ENCODE results near the gene PEF1.

PEF1 gene

DNA sequence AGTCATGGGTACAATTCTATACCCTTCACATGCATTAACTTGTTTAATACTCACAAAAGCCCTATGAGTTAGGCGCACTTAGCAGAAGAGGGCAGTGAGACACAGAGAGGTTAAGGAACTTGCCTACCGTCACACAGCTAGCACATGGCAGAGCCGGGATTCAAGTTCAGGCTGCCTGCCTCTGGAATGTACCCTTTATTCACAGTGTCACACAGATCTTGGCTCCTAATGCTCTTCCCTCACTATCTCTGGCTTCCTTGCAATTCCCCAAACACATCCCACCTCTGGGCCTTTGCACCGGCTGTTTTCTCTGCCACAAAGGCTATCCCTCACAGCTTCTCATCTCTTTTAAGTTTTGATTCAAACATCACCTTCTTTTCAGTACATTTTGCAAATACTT, 34.0 kb upstream of the PEF1 start:
- Mint-ChIP-seq H3K4me1 (no peaks in the 10 kb centered on the region), H3K27me3 (peaks cover 26 to 39% of the 10 kb centered on the region in 2 donors), H3K4me3 (no peak overlapping the region), H3K9me3 (no peaks in the 10 kb centered on the region), H3K36me3 (no peaks in the 10 kb centered on the region), H3K27ac (no peak overlapping the region)
- DNase-seq (no peak), ATAC-seq (replicated peaks) (no peak)

DNA sequence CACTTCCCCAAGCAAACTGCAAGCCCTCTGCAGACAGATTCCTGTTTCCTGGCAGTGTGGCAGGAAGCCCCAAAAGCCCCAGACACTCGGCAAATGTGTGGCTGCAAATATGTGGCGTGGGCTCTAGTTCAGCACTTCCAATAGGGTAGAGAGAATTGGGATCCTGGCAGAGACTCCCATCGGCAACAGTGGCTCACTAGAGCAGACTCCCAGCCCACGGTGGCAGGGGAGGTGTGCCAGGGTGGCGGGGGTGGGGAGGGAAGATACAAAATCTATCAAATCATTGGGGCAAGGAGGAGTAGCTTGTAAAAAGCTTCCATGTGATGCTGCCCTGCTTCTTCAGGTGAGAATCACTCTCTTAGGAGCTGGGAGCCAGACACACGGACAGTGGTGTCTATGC, 33.3 kb upstream of the PEF1 start:
- no peaks in the 10 kb centered on the region for H3K9me3 Mint-ChIP-seq
- H3K27me3 Mint-ChIP-seq: peaks cover 21 to 38% of the 10 kb centered on the region in 2 donors
- ATAC-seq (replicated peaks) (no peak), DNase-seq (no peak)
- no peak overlapping the region for H3K27ac Mint-ChIP-seq
- no peaks in the 10 kb centered on the region for H3K36me3 Mint-ChIP-seq
- H3K4me1 Mint-ChIP-seq: no peaks in the 10 kb centered on the region
- no peak overlapping the region for H3K4me3 Mint-ChIP-seq

DNA sequence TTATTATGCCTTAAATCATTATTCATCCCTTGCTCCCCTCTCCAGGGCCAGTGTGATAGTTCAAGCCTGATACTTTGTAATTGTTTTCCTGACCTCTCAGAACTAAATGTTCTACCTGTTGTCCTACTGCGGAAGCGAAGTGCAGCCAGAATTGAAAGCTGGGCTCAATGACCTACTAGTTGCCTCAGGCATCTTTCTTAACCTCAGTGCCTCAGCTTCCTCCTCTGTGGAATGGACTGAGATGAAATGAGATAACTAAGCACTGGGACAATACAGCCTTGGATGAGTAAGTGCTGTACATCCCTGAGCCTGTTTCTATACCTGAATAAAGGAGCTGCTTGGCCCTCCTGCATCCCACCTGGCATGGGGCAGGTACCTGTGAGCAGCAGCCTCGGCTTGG, 32.7 kb upstream of the PEF1 start:
- Mint-ChIP-seq H3K27ac (no peak overlapping the region), H3K4me3 (no peak overlapping the region), H3K27me3 (peaks cover 21 to 38% of the 10 kb centered on the region in 2 donors), H3K4me1 (no peaks in the 10 kb centered on the region), H3K36me3 (no peaks in the 10 kb centered on the region), H3K9me3 (no peaks in the 10 kb centered on the region)
- DNase-seq: no peak
- ATAC-seq (replicated peaks): no peak

DNA sequence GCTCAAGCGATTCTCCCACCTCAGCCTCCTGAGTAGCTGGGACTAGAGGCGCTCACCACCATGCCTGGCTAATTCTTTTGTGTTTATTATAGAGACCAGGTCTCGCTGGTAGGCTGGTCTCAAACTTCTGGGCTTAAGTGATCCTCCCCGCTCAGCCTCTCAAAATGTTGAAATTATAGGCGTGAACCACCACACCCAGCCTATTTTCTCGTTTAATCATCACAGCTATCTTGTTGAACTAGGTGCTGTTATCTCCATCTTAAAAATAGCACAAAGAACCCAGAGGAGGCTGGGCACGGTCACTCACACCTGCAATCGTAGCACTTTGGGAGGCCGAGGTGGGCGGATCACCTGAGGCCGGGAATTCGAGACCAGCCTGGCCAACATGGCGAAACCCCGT, 31.1 kb upstream of the PEF1 start:
- Mint-ChIP-seq H3K36me3 (no peaks in the 10 kb centered on the region), H3K9me3 (no peaks in the 10 kb centered on the region), H3K4me3 (no peak overlapping the region), H3K4me1 (no peaks in the 10 kb centered on the region), H3K27me3 (peaks cover 30 to 34% of the 10 kb centered on the region in 2 donors), H3K27ac (no peak overlapping the region)
- DNase-seq (no peak), ATAC-seq (replicated peaks) (no peak)

DNA sequence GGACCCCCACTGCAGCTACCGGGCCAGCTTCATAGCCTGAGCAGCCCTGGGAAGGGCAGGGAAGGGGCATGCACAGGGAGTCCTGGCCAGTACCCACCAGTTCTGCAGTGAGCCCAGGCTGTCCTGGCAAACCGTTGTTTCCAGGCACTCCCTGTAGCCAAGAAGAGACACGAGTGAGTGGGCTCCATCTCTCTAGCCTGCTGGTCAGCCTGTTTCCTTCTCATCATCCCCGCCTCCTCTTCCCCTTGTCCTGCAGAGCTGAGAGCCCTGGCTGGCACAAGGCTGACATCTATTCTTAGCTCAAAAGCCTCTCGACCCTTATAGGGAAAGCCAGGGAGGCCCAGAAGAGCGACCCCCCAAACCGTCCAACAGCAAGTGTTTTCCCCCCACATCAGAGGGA, 30.5 kb upstream of the PEF1 start:
- peaks cover 3 to 4% of the 10 kb centered on the region in 2 donors for H3K4me1 Mint-ChIP-seq

DNA sequence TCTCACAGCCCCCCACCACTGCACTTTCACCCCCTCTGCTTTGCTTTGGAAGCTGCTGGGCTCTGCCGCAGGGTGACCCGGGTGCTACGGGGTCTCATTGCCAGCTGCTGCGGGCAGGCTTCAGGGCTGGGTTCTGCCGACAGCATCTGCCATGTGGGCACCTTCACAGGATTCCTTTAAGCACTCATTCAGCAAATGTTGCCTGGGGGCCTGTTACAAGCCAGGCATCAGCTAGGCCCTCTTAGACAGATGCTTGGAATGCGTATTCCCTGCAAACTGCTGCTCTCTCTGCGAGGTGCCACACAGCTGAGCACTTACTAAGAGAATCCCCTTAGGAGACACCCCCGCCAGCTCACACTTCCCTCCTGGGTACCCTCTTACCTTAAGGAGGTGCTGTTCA, 29.9 kb upstream of the PEF1 start:
- H3K4me1 Mint-ChIP-seq: peaks cover 7 to 9% of the 10 kb centered on the region in 2 donors
- H3K27me3 Mint-ChIP-seq: peaks cover 33 to 39% of the 10 kb centered on the region in 2 donors
- no peaks in the 10 kb centered on the region for H3K36me3 Mint-ChIP-seq
- H3K27ac Mint-ChIP-seq: peak overlapping the region; percentile 66
- ATAC-seq (replicated peaks) (no peak), DNase-seq (no peak)
- H3K9me3 Mint-ChIP-seq: no peaks in the 10 kb centered on the region
- H3K4me3 Mint-ChIP-seq: no peak overlapping the region

More for the DNA sequence above, 30.5 kb upstream of the PEF1 start:
- Mint-ChIP-seq H3K36me3 (no peaks in the 10 kb centered on the region), H3K27ac (no peak overlapping the region), H3K9me3 (no peaks in the 10 kb centered on the region), H3K27me3 (peaks cover 29 to 34% of the 10 kb centered on the region in 2 donors), H3K4me3 (no peak overlapping the region)
- no peak for DNase-seq
- ATAC-seq (replicated peaks): no peak

DNA sequence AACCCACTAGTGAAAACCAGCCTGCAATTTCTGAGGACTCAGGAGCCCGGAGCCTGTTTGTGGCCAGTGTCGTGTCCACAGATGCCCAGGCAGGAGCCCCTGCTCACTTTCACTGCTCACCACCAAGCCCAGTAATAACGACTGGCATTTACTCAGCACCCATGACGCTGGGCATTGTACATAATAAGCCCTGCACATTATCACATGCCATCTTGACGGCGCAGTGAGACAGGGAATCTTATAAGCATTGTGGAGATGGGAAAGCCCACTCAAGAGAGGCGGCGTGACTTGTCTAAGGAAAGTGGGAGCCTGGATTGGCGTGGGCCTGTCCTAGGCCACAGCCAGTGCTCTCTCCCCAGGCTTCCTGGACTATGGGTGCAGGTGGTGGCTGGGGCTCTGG, 28.8 kb upstream of the PEF1 start:
- no peaks in the 10 kb centered on the region for H3K9me3 Mint-ChIP-seq
- peaks cover 44 to 47% of the 10 kb centered on the region in 2 donors for H3K27me3 Mint-ChIP-seq
- H3K4me3 Mint-ChIP-seq: no peak overlapping the region
- no peak for ATAC-seq (replicated peaks)
- H3K4me1 Mint-ChIP-seq: peaks cover 10 to 12% of the 10 kb centered on the region in 2 donors
- DNase-seq: no peak
- H3K27ac Mint-ChIP-seq: no peak overlapping the region
- H3K36me3 Mint-ChIP-seq: no peaks in the 10 kb centered on the region

DNA sequence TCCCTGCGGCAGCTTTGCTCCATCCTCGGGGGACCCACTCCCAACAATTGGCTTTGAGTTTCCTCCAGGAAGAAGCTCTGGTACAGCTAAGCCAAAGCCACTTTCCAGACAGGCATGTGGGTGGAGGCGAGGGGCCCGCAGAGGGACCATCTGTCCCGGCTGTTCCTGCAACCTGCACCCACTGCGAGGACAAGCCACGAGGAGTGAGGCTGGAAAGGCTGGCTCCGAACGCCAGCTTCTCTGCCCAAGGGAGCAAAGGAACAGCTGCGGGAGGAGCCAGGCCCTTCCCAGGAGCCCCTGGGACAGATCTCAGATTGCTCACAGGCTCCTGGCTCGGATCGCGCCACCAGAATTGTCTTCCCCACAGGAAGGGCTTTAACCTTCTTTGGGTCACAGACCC, 28.3 kb upstream of the PEF1 start:
- H3K27me3 Mint-ChIP-seq: peaks cover 42 to 50% of the 10 kb centered on the region in 2 donors
- no peak for ATAC-seq (replicated peaks)
- H3K4me1 Mint-ChIP-seq: peaks cover 10 to 12% of the 10 kb centered on the region in 2 donors
- no peak overlapping the region for H3K4me3 Mint-ChIP-seq
- H3K36me3 Mint-ChIP-seq: no peaks in the 10 kb centered on the region
- no peaks in the 10 kb centered on the region for H3K9me3 Mint-ChIP-seq
- H3K27ac Mint-ChIP-seq: no peak overlapping the region
- no peak for DNase-seq

DNA sequence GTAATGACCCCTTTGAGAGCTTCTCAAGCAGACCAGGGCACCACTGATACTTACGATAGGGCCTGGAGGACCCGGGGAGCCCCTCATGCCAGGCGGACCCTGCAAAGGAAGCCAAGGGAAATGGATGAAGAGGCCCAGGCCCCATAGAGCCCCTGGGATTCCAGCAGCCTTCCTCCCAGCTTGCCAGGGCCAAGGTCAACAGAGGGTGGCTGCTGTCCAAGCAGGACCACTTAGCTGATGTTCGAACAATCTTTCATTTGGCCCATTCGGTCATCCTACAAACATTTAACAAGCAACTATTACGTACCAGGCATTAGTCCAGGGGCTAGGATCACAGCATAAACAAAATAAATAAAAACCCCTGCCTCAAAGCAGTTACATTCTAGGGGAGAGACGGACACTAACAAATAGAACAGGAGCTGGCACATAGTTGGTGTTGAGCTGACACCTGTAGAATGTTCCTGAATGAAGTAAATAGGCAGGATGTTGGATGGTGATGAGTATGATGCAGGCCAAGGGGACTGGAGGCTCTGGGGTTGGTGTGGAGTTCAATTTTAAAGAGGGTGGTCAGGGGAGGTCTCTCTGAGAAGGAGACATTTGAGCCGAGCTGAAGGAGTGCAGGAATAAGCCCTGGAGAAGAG, 27.0 kb upstream of the PEF1 start:
- ATAC-seq (replicated peaks): no peak
- Mint-ChIP-seq H3K4me1 (peaks cover 10 to 12% of the 10 kb centered on the region in 2 donors), H3K27ac (no peak overlapping the region), H3K4me3 (no peak overlapping the region), H3K36me3 (no peaks in the 10 kb centered on the region), H3K27me3 (peaks cover 39 to 50% of the 10 kb centered on the region in 2 donors), H3K9me3 (no peaks in the 10 kb centered on the region)
- DNase-seq: no peak

DNA sequence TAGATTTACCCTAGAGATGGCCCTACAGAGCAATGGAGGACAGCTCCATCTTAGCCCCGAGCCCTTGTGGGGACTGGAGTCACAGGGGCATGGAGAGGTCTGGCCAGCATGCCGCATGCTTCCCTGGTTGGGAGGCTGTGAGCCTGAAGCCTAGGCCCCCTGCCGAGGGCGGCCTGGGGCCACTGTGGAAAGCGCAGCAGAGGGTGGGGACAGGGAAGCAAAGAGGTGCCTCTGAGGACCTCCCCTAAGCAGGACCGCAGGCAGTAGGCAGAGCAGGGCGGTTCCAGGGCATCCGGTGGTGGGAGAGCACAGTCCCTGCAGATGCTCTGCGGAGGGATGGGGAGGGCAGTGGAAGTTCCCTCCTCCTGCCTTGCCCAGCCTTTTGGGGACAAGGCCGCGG, 26.5 kb upstream of the PEF1 start:
- DNase-seq: no peak
- no peak for ATAC-seq (replicated peaks)
- Mint-ChIP-seq H3K27ac (no peak overlapping the region), H3K9me3 (no peaks in the 10 kb centered on the region), H3K4me1 (peaks cover 10 to 12% of the 10 kb centered on the region in 2 donors), H3K4me3 (no peak overlapping the region), H3K36me3 (no peaks in the 10 kb centered on the region), H3K27me3 (peaks cover 39 to 50% of the 10 kb centered on the region in 2 donors)

DNA sequence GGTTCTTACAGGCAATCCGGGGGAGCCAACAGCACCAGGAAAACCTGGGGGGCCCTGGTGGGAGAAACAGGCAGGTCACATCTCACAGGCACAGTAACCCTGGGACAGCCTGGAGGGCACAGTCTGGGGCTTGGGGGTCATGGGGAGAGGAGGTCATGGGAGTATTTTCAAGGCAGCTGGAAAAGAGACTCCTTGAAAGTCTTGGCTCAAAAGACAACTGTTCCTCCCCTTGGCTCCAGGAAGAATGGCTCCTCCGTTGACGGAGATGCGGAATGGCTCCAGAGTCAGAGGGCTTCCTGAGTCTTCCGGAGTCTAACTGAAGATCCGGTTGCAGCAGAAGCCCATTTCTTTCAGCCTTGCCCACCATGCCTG, 25.9 kb upstream of the PEF1 start:
- peaks cover 39 to 44% of the 10 kb centered on the region in 2 donors for H3K27me3 Mint-ChIP-seq
- ATAC-seq (replicated peaks): no peak
- H3K36me3 Mint-ChIP-seq: no peaks in the 10 kb centered on the region
- no peaks in the 10 kb centered on the region for H3K9me3 Mint-ChIP-seq
- no peak for DNase-seq
- peak overlapping the region in 1 of 2 donors; percentile 75 for H3K4me3 Mint-ChIP-seq
- no peak overlapping the region for H3K27ac Mint-ChIP-seq
- peaks cover 10 to 12% of the 10 kb centered on the region in 2 donors for H3K4me1 Mint-ChIP-seq

DNA sequence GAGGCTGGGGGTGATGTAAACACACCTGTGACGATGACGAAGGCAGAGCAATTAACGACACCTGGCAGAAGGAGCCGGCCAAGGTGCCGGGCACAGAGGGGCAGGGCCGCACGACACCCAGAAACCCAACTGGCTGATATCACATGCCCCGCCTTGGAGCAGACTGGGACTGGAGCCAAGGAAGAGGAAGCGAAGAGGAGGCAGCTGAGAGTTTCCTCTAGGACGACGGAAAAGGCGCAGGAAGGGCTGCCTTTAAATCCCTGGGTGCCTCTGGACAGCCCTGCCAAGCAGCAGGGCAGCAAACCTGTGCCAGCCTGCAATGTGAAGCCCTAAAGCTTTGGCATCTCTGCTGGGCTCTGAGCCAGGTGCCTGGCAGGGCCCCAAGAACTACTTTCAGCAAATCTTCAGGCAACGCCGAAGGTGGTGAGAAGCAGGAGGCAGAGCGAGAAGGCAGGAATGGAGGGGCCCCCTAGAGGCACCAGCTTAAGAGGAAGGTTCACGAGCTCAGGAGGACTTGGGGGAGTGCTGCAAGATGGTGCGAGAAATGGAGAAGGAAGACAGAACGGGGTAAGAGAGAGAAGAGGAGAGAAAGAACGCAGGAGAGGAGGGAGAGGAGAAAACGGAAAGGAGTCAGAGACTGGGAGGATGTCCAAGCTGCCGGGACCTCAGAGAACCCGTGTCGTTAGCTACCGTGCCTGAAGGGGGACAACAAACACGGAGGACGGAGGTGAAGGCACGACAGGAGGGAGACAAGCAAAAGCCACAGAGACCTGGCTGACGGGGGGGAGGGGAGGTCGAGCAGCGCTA, 25.3 kb upstream of the PEF1 start:
- peak; percentile 61 to 67 for ATAC-seq (replicated peaks)
- no peaks in the 10 kb centered on the region for H3K36me3 Mint-ChIP-seq
- DNase-seq: peak; percentile 9
- H3K4me1 Mint-ChIP-seq: peaks cover 10 to 12% of the 10 kb centered on the region in 2 donors
- peak overlapping the region; percentile 6 for H3K27ac Mint-ChIP-seq
- H3K9me3 Mint-ChIP-seq: no peaks in the 10 kb centered on the region
- peaks cover 38 to 39% of the 10 kb centered on the region in 2 donors for H3K27me3 Mint-ChIP-seq
- H3K4me3 Mint-ChIP-seq: peak overlapping the region; percentile 48 to 75

DNA sequence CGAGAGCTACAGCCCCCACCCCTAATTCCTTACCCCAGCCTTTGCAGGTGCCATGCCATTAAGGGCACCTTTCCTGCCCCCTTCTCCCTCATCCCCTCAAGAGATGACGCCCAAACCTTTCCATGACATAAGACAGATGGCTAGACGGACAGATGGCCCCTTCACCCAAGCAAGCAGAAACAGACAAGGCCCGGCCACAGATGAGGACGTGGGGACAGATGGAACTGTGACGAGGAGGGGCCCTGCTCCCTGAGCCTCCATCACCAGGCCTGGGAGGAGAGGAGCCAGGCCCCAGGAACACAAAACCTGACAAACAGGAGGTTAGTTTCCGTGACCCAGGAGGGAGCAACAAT, 24.7 kb upstream of the PEF1 start:
- no peaks in the 10 kb centered on the region for H3K36me3 Mint-ChIP-seq

DNA sequence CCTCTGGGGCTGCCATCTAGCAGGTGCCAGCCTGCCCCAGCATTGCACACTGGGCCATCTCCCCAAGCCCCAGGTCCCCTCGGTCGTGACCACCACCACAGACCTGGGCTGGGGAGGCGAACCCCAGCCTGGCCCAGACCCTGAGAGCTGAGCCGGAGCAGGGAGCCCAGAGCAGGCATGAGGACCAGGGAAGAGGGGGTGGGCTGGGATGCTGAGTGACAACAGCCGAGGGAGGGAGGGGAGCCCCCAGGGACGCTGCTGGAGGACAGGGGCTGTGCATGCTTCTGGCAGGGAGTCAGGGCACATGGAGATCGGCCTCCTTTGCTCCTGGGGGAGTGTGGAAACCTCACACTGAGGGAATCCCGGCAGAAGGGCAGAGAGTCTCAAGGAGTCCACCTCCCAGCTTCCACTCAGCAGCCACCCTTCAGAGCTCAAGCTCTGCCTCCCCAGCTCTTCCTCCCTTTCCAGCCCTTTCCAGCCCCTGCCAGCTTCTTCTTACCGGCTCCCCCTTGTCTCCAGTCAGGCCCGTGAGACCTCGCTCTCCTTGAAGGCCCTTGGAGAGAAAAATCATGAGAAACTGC, 23.7 kb upstream of the PEF1 start:
- H3K9me3 Mint-ChIP-seq: no peaks in the 10 kb centered on the region
- no peak for ATAC-seq (replicated peaks)
- H3K27ac Mint-ChIP-seq: no peak overlapping the region
- peaks cover 32% of the 10 kb centered on the region in 2 donors for H3K27me3 Mint-ChIP-seq
- DNase-seq: no peak
- peaks cover 10 to 16% of the 10 kb centered on the region in 2 donors for H3K4me1 Mint-ChIP-seq
- no peak overlapping the region for H3K4me3 Mint-ChIP-seq
- no peaks in the 10 kb centered on the region for H3K36me3 Mint-ChIP-seq

More for the DNA sequence above, 24.7 kb upstream of the PEF1 start:
- H3K4me3 Mint-ChIP-seq: peak overlapping the region in 1 of 2 donors; percentile 31
- DNase-seq (no peak), ATAC-seq (replicated peaks) (no peak)
- H3K9me3 Mint-ChIP-seq: no peaks in the 10 kb centered on the region
- peaks cover 10 to 12% of the 10 kb centered on the region in 2 donors for H3K4me1 Mint-ChIP-seq
- no peak overlapping the region for H3K27ac Mint-ChIP-seq
- peaks cover 32 to 34% of the 10 kb centered on the region in 2 donors for H3K27me3 Mint-ChIP-seq
